Endothelial cell (in vitro differentiated cells): ENCODE measurements around the gene ARAF. TPM values are rescaled to one million over a fixed set of nuclear protein-coding genes. Genes with fewer than 3 reads are reported as not detected.

Experiments used
- DNase-seq: peaks from one replicate; pipeline ENCODE4 v3.0.0; 2021; ENCODE audit warnings: low spot score
- H3K27ac Mint-ChIP-seq: one replicate; pipeline ENCODE4 v1.8.0; 2021; ENCODE audit warnings: mixed read lengths, inconsistent platforms; ENCODE audit not compliant: unreplicated experiment
- H3K27me3 Mint-ChIP-seq: one replicate; pipeline ENCODE4 v1.8.0; 2021; ENCODE audit warnings: mild to moderate bottlenecking, moderate library complexity, mixed read lengths, inconsistent platforms; ENCODE audit not compliant: unreplicated experiment
- H3K36me3 Mint-ChIP-seq: one replicate; pipeline ENCODE4 v1.8.0; 2021; ENCODE audit warnings: mild to moderate bottlenecking, low read depth, mixed read lengths, inconsistent platforms; ENCODE audit not compliant: unreplicated experiment
- H3K4me1 Mint-ChIP-seq: one replicate; pipeline ENCODE4 v1.8.0; 2021; ENCODE audit warnings: mild to moderate bottlenecking, mixed read lengths, inconsistent platforms; ENCODE audit not compliant: unreplicated experiment
- H3K4me3 Mint-ChIP-seq: one replicate; pipeline ENCODE4 v1.8.0; 2021; ENCODE audit warnings: mild to moderate bottlenecking, mixed read lengths, inconsistent platforms; ENCODE audit not compliant: unreplicated experiment
- H3K9me3 Mint-ChIP-seq: one replicate; pipeline ENCODE4 v1.8.0; 2021; ENCODE audit warnings: mixed read lengths, inconsistent platforms; ENCODE audit not compliant: unreplicated experiment
- CTCF ChIP-seq: fragments of 200-600 bp; sonication (generic); IDR thresholded peaks from one replicate; pipeline ENCODE4 v1.5.0; 2021; ENCODE audit warnings: antibody characterized with exemption; ENCODE audit not compliant: unreplicated experiment
- total RNA-seq: library from RNA; stranded (reverse); fragmentation: NEBNext Ultra II Directional; extraction: Animal tissue kit (Norgen Biotek cat#: 25700); gene quantifications from one replicate; pipeline ENCODE4 v1.2.1, GENCODE V29; 2021; ENCODE audit not compliant: unreplicated experiment

The ARAF gene
- total RNA-seq, 1 donor from 2014 or later, result 49.4 TPM

GRCh38 chrX:47560179-47560933 is 649 bp upstream of the ARAF start:
- no peak for TF ChIP-seq CTCF
- no peaks in the 10 kb centered on the region for H3K9me3 Mint-ChIP-seq
- H3K4me3 Mint-ChIP-seq, result peak overlapping the region; percentile 95
- no peak for DNase-seq
- peak overlapping the region; percentile 95 for H3K27ac Mint-ChIP-seq
- H3K36me3 Mint-ChIP-seq, result peaks cover 11% of the 10 kb centered on the region
- peaks cover 11% of the 10 kb centered on the region for H3K27me3 Mint-ChIP-seq
- H3K4me1 Mint-ChIP-seq, result peaks cover 11% of the 10 kb centered on the region

- Mint-ChIP-seq H3K27ac (peak overlapping the region; percentile 95), H3K36me3 (peaks cover 11% of the 10 kb centered on the region), H3K9me3 (no peaks in the 10 kb centered on the region), H3K27me3 (peaks cover 11% of the 10 kb centered on the region), H3K4me1 (peaks cover 11% of the 10 kb centered on the region), H3K4me3 (peak overlapping the region; percentile 95)
- no peak for DNase-seq
- no peak for TF ChIP-seq CTCF
These were observed 700 bp downstream of the ARAF start for GRCh38 chrX:47561659-47562151.

- DNase-seq, result peak; percentile 28
- Mint-ChIP-seq H3K4me3 (peak overlapping the region; percentile 25), H3K27me3 (peaks cover 11% of the 10 kb centered on the region), H3K27ac (peak overlapping the region; percentile 80), H3K4me1 (peaks cover 11% of the 10 kb centered on the region), H3K36me3 (peaks cover 15% of the 10 kb centered on the region), H3K9me3 (no peaks in the 10 kb centered on the region)
- peak; percentile 39 for TF ChIP-seq CTCF
These were observed 1.7 kb downstream of the ARAF start for GRCh38 chrX:47562615-47563243.

- H3K27ac Mint-ChIP-seq, result no peak overlapping the region
- no peaks in the 10 kb centered on the region for H3K9me3 Mint-ChIP-seq
- H3K4me3 Mint-ChIP-seq, result peak overlapping the region; percentile 59
- peaks cover 11% of the 10 kb centered on the region for H3K4me1 Mint-ChIP-seq
- H3K36me3 Mint-ChIP-seq, result peaks cover 15% of the 10 kb centered on the region
- no peak for TF ChIP-seq CTCF
- no peak for DNase-seq
- H3K27me3 Mint-ChIP-seq, result peaks cover 11% of the 10 kb centered on the region
These were observed 2.9 kb downstream of the ARAF start for GRCh38 chrX:47563801-47564315.
